ENCODE results near the gene FILIP1. TPM values are rescaled to one million over a fixed set of nuclear protein-coding genes. Genes with fewer than 3 reads are reported as not detected.

The FILIP1 gene
- total and polyA plus RNA-seq, 2 of the 8 experiments (the other 6 are each of a cell fraction or from before 2014, with no cell fraction given), result 2.4 to 5.7 TPM

GRCh38 chr6:75266716-75267291, 226.8 kb downstream of the FILIP1 start:
- Histone ChIP-seq H3K4me3 (ENCODE audit: extremely low read depth in 1 of 4, insufficient read depth in 2 of 4, low read depth in 3 of 4, low read length in 4 of 4) (no peak overlapping the region), H4K91ac (replicated peaks; ENCODE audit: insufficient read length, low read length) (no peak overlapping the region), H3K18ac (ENCODE audit: extremely low read depth, low read length) (no peak overlapping the region), H3K14ac (ENCODE audit: insufficient read length) (no peak overlapping the region), H3K9ac (replicated peaks in 1 of 4; ENCODE audit: extremely low read depth in 1 of 4, low read depth in 3 of 4, low read length in 3 of 4) (no peak overlapping the region), H3K56ac (replicated peaks; ENCODE audit: insufficient read length, low read depth, low read length) (no peak overlapping the region), H3K4me2 (ENCODE audit: insufficient read depth in 1 of 2, low read depth in 2 of 2, low read length in 2 of 2) (no peak overlapping the region), H2BK120ac (replicated peaks; ENCODE audit: low read depth, low read length) (no peak overlapping the region), H3K4me1 (replicated peaks in 1 of 4; ENCODE audit: control insufficient read depth in 3 of 4, insufficient read depth in 4 of 4, low read length in 3 of 4) (peaks cover 2 to 9% (median 7%) of the 10 kb centered on the region in 4 experiments; a peak in 5 of 7 replicates), H3K79me1 (ENCODE audit: low read depth, low read length) (no peaks in the 10 kb centered on the region), H3K36me3 (ENCODE audit: control insufficient read depth in 2 of 4, insufficient read depth in 4 of 4, low read length in 3 of 4) (peaks cover 2 to 22% (median 4%) of the 10 kb centered on the region in 4 experiments; a peak in 4 of 8 replicates), H3K4ac (replicated peaks; ENCODE audit: insufficient read length, low read depth, low read length) (no peak overlapping the region), H4K20me1 (replicated peaks in 1 of 2; ENCODE audit: control insufficient read depth in 1 of 2, insufficient read depth in 2 of 2, low read length in 2 of 2) (no peaks in the 10 kb centered on the region), H4K5ac (ENCODE audit: insufficient read length, low read depth, low read length) (no peak overlapping the region), H2BK12ac (ENCODE audit: low read depth, low read length) (no peak overlapping the region), H2AK5ac (ENCODE audit: low read depth, low read length) (no peak overlapping the region), H3K27me3 (replicated peaks in 1 of 4; ENCODE audit: control insufficient read depth in 3 of 4, extremely low read depth in 1 of 4, insufficient read depth in 3 of 4, low read length in 3 of 4) (no peaks in the 10 kb centered on the region), H2AFZ (ENCODE audit: low read length) (no peak overlapping the region), H4K8ac (ENCODE audit: extremely low read depth, insufficient read depth, low read length) (no peak overlapping the region), H3K79me2 (ENCODE audit: control insufficient read depth in 1 of 2, insufficient read depth in 2 of 2, low read length in 2 of 2) (peaks cover 0 to 69% of the 10 kb centered on the region in 2 experiments; a peak in 3 of 4 replicates), H3K23ac (ENCODE audit: insufficient read length) (no peak overlapping the region), H2BK5ac (ENCODE audit: low read depth, low read length) (no peak overlapping the region), H3K9me3 (ENCODE audit: insufficient read depth in 2 of 2, low read depth in 1 of 2, low read length in 1 of 2) (no peaks in the 10 kb centered on the region), H2BK15ac (ENCODE audit: low read length) (no peak overlapping the region), H3K23me2 (ENCODE audit: low read depth, low read length) (no peaks in the 10 kb centered on the region), H2BK20ac (ENCODE audit: low read length) (no peak overlapping the region), H3K27ac (ENCODE audit: low read depth, low read length) (no peak overlapping the region)
- 64% methylated on average over 2 of the region's 2 CpGs; no CpG with 5 or more reads in 1 of the 2 experiments for WGBS, 2 experiments (ENCODE audit: extremely low coverage in 1 of 2, insufficient coverage in 1 of 2, insufficient read length in 1 of 2, insufficient replicate concordance in 2 of 2, low coverage in 1 of 2, low lambda C conversion rate in 2 of 2, missing lambda C conversion rate in 1 of 2)
- no peak for TF ChIP-seq CHD1 (IDR thresholded peaks at IDR 0.05; ENCODE audit: low read depth, low read length)
- no peak for TF ChIP-seq E2F6 (IDR thresholded peaks at IDR 0.05)
- TF ChIP-seq RAD21 (IDR thresholded peaks at IDR 0.05 in 1 of 2, conservative IDR thresholded peaks at IDR 0.05 in 1 of 2; ENCODE audit: low read depth in 2 of 2, low read length in 2 of 2), result peak; percentile 60 to 66
- no peak for TF ChIP-seq EP300 (IDR thresholded peaks at IDR 0.05; ENCODE audit: borderline replicate concordance in 1 of 2, low read depth in 2 of 2, low read length in 2 of 2)
- peak in 1 of 3 experiments; percentile 63; a peak in 2 of 4 replicates for TF ChIP-seq CTCF (IDR thresholded peaks at IDR 0.05; ENCODE audit: control extremely low read depth in 1 of 3, insufficient read depth in 1 of 3, low read depth in 1 of 3, low read length in 3 of 3)
- no peak for TF ChIP-seq HDAC6 (IDR thresholded peaks at IDR 0.05; ENCODE audit: low read depth, low read length)
- TF ChIP-seq GABPA (IDR thresholded peaks at IDR 0.05; ENCODE audit: borderline replicate concordance, insufficient read depth, low read length), result no peak
- no peak for DNase-seq (ENCODE audit: low read depth in 1 of 2, low spot score in 2 of 2)
- POLR2A ChIA-PET (ENCODE audit: partially characterized antibody), result interaction anchor here (1.2 to 1.7 kb wide), 2 partner anchors 9 to 23 kb away, joined by 3 to 7 read pairs; partner anchors contain the start of gene COX7A2
- peak; percentile 80 for FAIRE-seq
- CTCF ChIA-PET (ENCODE audit: partially characterized antibody), result interaction anchor here (0.6 to 6.8 kb wide), 27 partner anchors 9 to 1512 kb away, joined by 3 to 66 read pairs (median 3); partner anchors contain the start of gene TMEM30A

All from H1 (cell line).